Measurements from ENCODE around the gene GRB7.

The GRB7 gene

GRCh38 chr17:39781031-39781860 lies 43.5 kb downstream of the GRB7 start:
- Histone ChIP-seq H3K27ac (ENCODE audit: low read depth, low read length) (no peak overlapping the region), H3K27me3 (ENCODE audit: control insufficient read depth, insufficient read depth, low read length) (no peaks in the 10 kb centered on the region), H3K4me1 (ENCODE audit: control insufficient read depth, insufficient read depth, low read length) (no peaks in the 10 kb centered on the region), H3K4me3 (ENCODE audit: low read length) (no peak overlapping the region), H3K9ac (ENCODE audit: low read length) (no peak overlapping the region), H3K36me3 (ENCODE audit: control insufficient read depth, insufficient read depth, low read length) (no peaks in the 10 kb centered on the region)

- H3K4me1 ChIP-seq (ENCODE audit: control insufficient read depth, insufficient read depth, low read length): no peaks in the 10 kb centered on the region
- no peak overlapping the region for H3K4me3 ChIP-seq (ENCODE audit: low read length)
- H3K36me3 ChIP-seq (ENCODE audit: control insufficient read depth, insufficient read depth, low read length): no peaks in the 10 kb centered on the region
- H3K27me3 ChIP-seq (ENCODE audit: control insufficient read depth, insufficient read depth, low read length): no peaks in the 10 kb centered on the region
- H3K9ac ChIP-seq (ENCODE audit: low read length): no peak overlapping the region
- H3K27ac ChIP-seq (ENCODE audit: low read depth, low read length): no peak overlapping the region
Measured at GRCh38 chr17:39781861-39782213, 44.1 kb downstream of the GRB7 start.

GRCh38 chr17:39782481-39782880 lies 44.7 kb downstream of the GRB7 start:
- Histone ChIP-seq H3K27ac (ENCODE audit: low read depth, low read length) (no peak overlapping the region), H3K4me3 (ENCODE audit: low read length) (no peak overlapping the region), H3K9ac (ENCODE audit: low read length) (no peak overlapping the region), H3K27me3 (ENCODE audit: control insufficient read depth, insufficient read depth, low read length) (no peaks in the 10 kb centered on the region), H3K36me3 (ENCODE audit: control insufficient read depth, insufficient read depth, low read length) (no peaks in the 10 kb centered on the region), H3K4me1 (ENCODE audit: control insufficient read depth, insufficient read depth, low read length) (no peaks in the 10 kb centered on the region)

GRCh38 chr17:39782980-39783379 lies 45.2 kb downstream of the GRB7 start:
- H3K36me3 ChIP-seq (ENCODE audit: control insufficient read depth, insufficient read depth, low read length): no peaks in the 10 kb centered on the region
- H3K27me3 ChIP-seq (ENCODE audit: control insufficient read depth, insufficient read depth, low read length): no peaks in the 10 kb centered on the region
- H3K4me3 ChIP-seq (ENCODE audit: low read length): no peak overlapping the region
- no peaks in the 10 kb centered on the region for H3K4me1 ChIP-seq (ENCODE audit: control insufficient read depth, insufficient read depth, low read length)
- H3K27ac ChIP-seq (ENCODE audit: low read depth, low read length): no peak overlapping the region
- no peak overlapping the region for H3K9ac ChIP-seq (ENCODE audit: low read length)

GRCh38 chr17:39787041-39787440 lies 49.3 kb downstream of the GRB7 start:
- Histone ChIP-seq H3K9ac (ENCODE audit: low read length) (no peak overlapping the region), H3K27ac (ENCODE audit: low read depth, low read length) (no peak overlapping the region), H3K4me3 (ENCODE audit: low read length) (no peak overlapping the region), H3K4me1 (ENCODE audit: control insufficient read depth, insufficient read depth, low read length) (no peaks in the 10 kb centered on the region), H3K27me3 (ENCODE audit: control insufficient read depth, insufficient read depth, low read length) (no peaks in the 10 kb centered on the region), H3K36me3 (ENCODE audit: control insufficient read depth, insufficient read depth, low read length) (no peaks in the 10 kb centered on the region)

GRCh38 chr17:39787743-39788484 lies 50.2 kb downstream of the GRB7 start:
- Histone ChIP-seq H3K4me3 (ENCODE audit: low read length) (no peak overlapping the region), H3K27me3 (ENCODE audit: control insufficient read depth, insufficient read depth, low read length) (no peaks in the 10 kb centered on the region), H3K9ac (ENCODE audit: low read length) (no peak overlapping the region), H3K36me3 (ENCODE audit: control insufficient read depth, insufficient read depth, low read length) (no peaks in the 10 kb centered on the region), H3K4me1 (ENCODE audit: control insufficient read depth, insufficient read depth, low read length) (no peaks in the 10 kb centered on the region), H3K27ac (ENCODE audit: low read depth, low read length) (no peak overlapping the region)

GRCh38 chr17:39791111-39791992 lies 53.6 kb downstream of the GRB7 start:
- H3K4me1 ChIP-seq (ENCODE audit: control insufficient read depth, insufficient read depth, low read length): no peaks in the 10 kb centered on the region
- H3K4me3 ChIP-seq (ENCODE audit: low read length): no peak overlapping the region
- H3K27me3 ChIP-seq (ENCODE audit: control insufficient read depth, insufficient read depth, low read length): no peaks in the 10 kb centered on the region
- H3K27ac ChIP-seq (ENCODE audit: low read depth, low read length): no peak overlapping the region
- no peaks in the 10 kb centered on the region for H3K36me3 ChIP-seq (ENCODE audit: control insufficient read depth, insufficient read depth, low read length)
- H3K9ac ChIP-seq (ENCODE audit: low read length): no peak overlapping the region

- H3K4me3 ChIP-seq (ENCODE audit: low read length): no peak overlapping the region
- H3K27me3 ChIP-seq (ENCODE audit: control insufficient read depth, insufficient read depth, low read length): no peaks in the 10 kb centered on the region
- H3K9ac ChIP-seq (ENCODE audit: low read length): no peak overlapping the region
- no peaks in the 10 kb centered on the region for H3K4me1 ChIP-seq (ENCODE audit: control insufficient read depth, insufficient read depth, low read length)
- H3K27ac ChIP-seq (ENCODE audit: low read depth, low read length): no peak overlapping the region
- no peaks in the 10 kb centered on the region for H3K36me3 ChIP-seq (ENCODE audit: control insufficient read depth, insufficient read depth, low read length)
Measured at GRCh38 chr17:39792526-39793221, 54.9 kb downstream of the GRB7 start.

GRCh38 chr17:39793301-39793872 lies 55.6 kb downstream of the GRB7 start:
- no peak overlapping the region for H3K27ac ChIP-seq (ENCODE audit: low read depth, low read length)
- no peak overlapping the region for H3K4me3 ChIP-seq (ENCODE audit: low read length)
- H3K27me3 ChIP-seq (ENCODE audit: control insufficient read depth, insufficient read depth, low read length): no peaks in the 10 kb centered on the region
- H3K4me1 ChIP-seq (ENCODE audit: control insufficient read depth, insufficient read depth, low read length): no peaks in the 10 kb centered on the region
- H3K36me3 ChIP-seq (ENCODE audit: control insufficient read depth, insufficient read depth, low read length): no peaks in the 10 kb centered on the region
- no peak overlapping the region for H3K9ac ChIP-seq (ENCODE audit: low read length)

- Histone ChIP-seq H3K9ac (ENCODE audit: low read length) (no peak overlapping the region), H3K27ac (ENCODE audit: low read depth, low read length) (no peak overlapping the region), H3K4me3 (ENCODE audit: low read length) (no peak overlapping the region)
Measured at GRCh38 chr17:39794249-39794970, 56.7 kb downstream of the GRB7 start.

More at GRCh38 chr17:39794249-39794970, 56.7 kb downstream of the GRB7 start:
- no peaks in the 10 kb centered on the region for H3K36me3 ChIP-seq (ENCODE audit: control insufficient read depth, insufficient read depth, low read length)
- H3K27me3 ChIP-seq (ENCODE audit: control insufficient read depth, insufficient read depth, low read length): no peaks in the 10 kb centered on the region
- no peaks in the 10 kb centered on the region for H3K4me1 ChIP-seq (ENCODE audit: control insufficient read depth, insufficient read depth, low read length)

Data from rectal smooth muscle tissue (tissue), 1 donor.